Keratinocyte (primary cell): ENCODE data around the gene RING1. TPM values are rescaled to one million over a fixed set of nuclear protein-coding genes. Genes with fewer than 3 reads are reported as not detected.

Experiments used
- DNase-seq: peaks from one replicate; pipeline ENCODE4 v3.0.0-alpha.2; 2011; ENCODE audit warnings: low read depth, missing footprints, low spot score
- FAIRE-seq: peaks from 2 replicates; lab custom pipeline; 2011; peaks lifted over from hg19 to GRCh38; lab: Jason Lieb, UNC
- H2AFZ ChIP-seq: 2 replicates; pipeline ENCODE4 v1.6.0; 2012; ENCODE audit warnings: low read length, control low read depth, inconsistent platforms; ENCODE audit not compliant: control insufficient read depth
- H3K27ac ChIP-seq: 2 replicates; pipeline ENCODE4 v1.5.1; 2011; ENCODE audit warnings: low read length; ENCODE audit not compliant: control insufficient read depth, insufficient read depth
- H3K27me3 ChIP-seq: 3 replicates; pipeline ENCODE4 v1.6.0; 2011; ENCODE audit warnings: low read length; ENCODE audit not compliant: control insufficient read depth, insufficient read depth; ENCODE audit errors: extremely low read depth
- H3K36me3 ChIP-seq, 2 experiments: 2 replicates in 1 of 2; 3 replicates in 1 of 2; pipeline ENCODE4 v1.5.1; 2011; ENCODE audit warnings: low read length in 2 of 2, mild to moderate bottlenecking in 1 of 2; ENCODE audit not compliant: control insufficient read depth in 2 of 2, insufficient read depth in 2 of 2; ENCODE audit errors: extremely low read depth in 1 of 2
- H3K4me1 ChIP-seq: 3 replicates; pipeline ENCODE4 v1.5.1; 2011; ENCODE audit warnings: low read length; ENCODE audit not compliant: control insufficient read depth, insufficient read depth; ENCODE audit errors: extremely low read depth
- H3K4me2 ChIP-seq: 3 replicates; pipeline ENCODE4 v1.6.0; 2011; ENCODE audit warnings: low read depth, low read length; ENCODE audit not compliant: control insufficient read depth, insufficient read depth; ENCODE audit errors: extremely low read depth
- H3K4me3 ChIP-seq, 3 experiments: fragments of 200-600 bp in 1 of 3; sonication (generic) in 1 of 3; 2 replicates in 2 of 3; 3 replicates in 1 of 3; pipeline ENCODE4 v1.5.1; 2011 to 2016; ENCODE audit warnings: low read length in 3 of 3, mild to moderate bottlenecking in 3 of 3, control low read depth in 2 of 3, inconsistent platforms in 1 of 3, low read depth in 1 of 3, mixed read lengths in 1 of 3, mixed run types in 1 of 3, moderate library complexity in 1 of 3; ENCODE audit not compliant: control insufficient read depth in 2 of 3, insufficient read depth in 2 of 3; ENCODE audit errors: extremely low read depth in 1 of 3
- H3K79me2 ChIP-seq: 2 replicates; pipeline ENCODE4 v1.6.0; 2012; ENCODE audit warnings: low read length; ENCODE audit not compliant: control insufficient read depth, insufficient read depth
- H3K9ac ChIP-seq: 3 replicates; pipeline ENCODE4 v1.6.0; 2011; ENCODE audit warnings: low read length; ENCODE audit not compliant: control insufficient read depth, insufficient read depth; ENCODE audit errors: extremely low read depth
- H3K9me1 ChIP-seq: 3 replicates; pipeline ENCODE4 v1.6.0; 2011; ENCODE audit warnings: low read length; ENCODE audit not compliant: control insufficient read depth, insufficient read depth; ENCODE audit errors: extremely low read depth
- H3K9me3 ChIP-seq: 2 replicates; pipeline ENCODE4 v1.5.1; 2012; ENCODE audit warnings: low read depth, low read length; ENCODE audit not compliant: control insufficient read depth
- H4K20me1 ChIP-seq: 3 replicates; pipeline ENCODE4 v1.6.0; 2011; ENCODE audit warnings: low read length; ENCODE audit not compliant: control insufficient read depth, insufficient read depth; ENCODE audit errors: extremely low read depth
- EZH2 ChIP-seq: IDR thresholded peaks from one replicate; pipeline ENCODE4 v1.6.1; 2012; ENCODE audit warnings: inconsistent platforms, mild to moderate bottlenecking, low read length, moderate library complexity
- dilution Hi-C: fragments of 300-500 bp; cut with MboI; formaldehyde crosslinking; loops from one replicate; pipeline ENCODE4 v1.7.0; 2020; ENCODE audit warnings: low sequenced_read_pairs; ENCODE audit not compliant: extremely low pct_ligation_motif_present
- polyA plus RNA-seq, 5 experiments: library from polyadenylated mRNA; depleted of rRNA in 3 of 5; stranded (reverse) in 3 of 5; stranded (forward) in 1 of 5; unstranded in 1 of 5; fragments of >200 nt; gene quantifications; 1 replicate in 1 of 5; 2 replicates in 3 of 5; 3 replicates in 1 of 5; pipeline versions ENCODE4 v1.2.1 to v1.2.3, GENCODE V29; 2011 to 2012; ENCODE audit warnings: missing spikeins in 2 of 5, low read depth in 1 of 5, low replicate concordance in 1 of 5
- TF ChIP-seq, protein P1 (sequence below), 3 experiments: IDR thresholded peaks in 1 of 3; conservative IDR thresholded peaks in 1 of 3; optimal IDR thresholded peaks in 1 of 3; 2 replicates in 2 of 3; 3 replicates in 1 of 3; pipeline versions ENCODE3 to v1.5.1; 2011; ENCODE audit warnings: low read length in 3 of 3, mild to moderate bottlenecking in 3 of 3, moderate library complexity in 2 of 3, control low read depth in 1 of 3, inconsistent platforms in 1 of 3; ENCODE audit not compliant: insufficient read depth in 2 of 3; ENCODE audit errors: extremely low read depth in 1 of 3

The RING1 gene
- polyA plus RNA-seq, 1 donor (not counting 4 experiments of a cell fraction or from before 2014, with no cell fraction given), result 23.0 TPM

DNA sequence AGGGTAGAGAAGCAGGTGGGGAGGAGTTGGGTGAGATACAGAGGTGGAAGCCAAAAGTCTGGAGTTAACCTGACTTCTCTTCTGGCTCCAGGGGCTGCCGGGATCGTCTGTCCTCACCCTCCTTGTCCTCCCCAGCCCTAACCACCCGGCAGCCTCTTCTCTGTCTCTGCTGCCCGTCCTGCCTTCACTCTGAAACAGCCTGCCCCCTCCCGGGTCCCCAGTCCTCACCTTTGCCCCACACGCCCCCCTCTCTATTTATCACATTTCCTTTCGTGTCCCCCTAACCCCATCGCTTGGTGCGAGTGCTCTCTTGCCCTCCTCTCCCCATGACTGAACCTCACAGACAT lies 5.7 kb downstream of the RING1 start:
- DNase-seq, result no peak
- peak overlapping the region; percentile 82 for H3K4me2 ChIP-seq
- peak overlapping the region; percentile 77 for H2AFZ ChIP-seq
- peak overlapping the region in 1 of 3 experiments; percentile 61 for H3K4me3 ChIP-seq
- H3K9ac ChIP-seq, result no peak overlapping the region
- no peaks in the 10 kb centered on the region for H3K9me1 ChIP-seq
- no peaks in the 10 kb centered on the region for H4K20me1 ChIP-seq
- TF ChIP-seq, protein P1, sequence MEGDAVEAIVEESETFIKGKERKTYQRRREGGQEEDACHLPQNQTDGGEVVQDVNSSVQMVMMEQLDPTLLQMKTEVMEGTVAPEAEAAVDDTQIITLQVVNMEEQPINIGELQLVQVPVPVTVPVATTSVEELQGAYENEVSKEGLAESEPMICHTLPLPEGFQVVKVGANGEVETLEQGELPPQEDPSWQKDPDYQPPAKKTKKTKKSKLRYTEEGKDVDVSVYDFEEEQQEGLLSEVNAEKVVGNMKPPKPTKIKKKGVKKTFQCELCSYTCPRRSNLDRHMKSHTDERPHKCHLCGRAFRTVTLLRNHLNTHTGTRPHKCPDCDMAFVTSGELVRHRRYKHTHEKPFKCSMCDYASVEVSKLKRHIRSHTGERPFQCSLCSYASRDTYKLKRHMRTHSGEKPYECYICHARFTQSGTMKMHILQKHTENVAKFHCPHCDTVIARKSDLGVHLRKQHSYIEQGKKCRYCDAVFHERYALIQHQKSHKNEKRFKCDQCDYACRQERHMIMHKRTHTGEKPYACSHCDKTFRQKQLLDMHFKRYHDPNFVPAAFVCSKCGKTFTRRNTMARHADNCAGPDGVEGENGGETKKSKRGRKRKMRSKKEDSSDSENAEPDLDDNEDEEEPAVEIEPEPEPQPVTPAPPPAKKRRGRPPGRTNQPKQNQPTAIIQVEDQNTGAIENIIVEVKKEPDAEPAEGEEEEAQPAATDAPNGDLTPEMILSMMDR (optimal IDR thresholded peaks at IDR 0.05 in 1 of 3, IDR thresholded peaks at IDR 0.05 in 1 of 3, conservative IDR thresholded peaks at IDR 0.05 in 1 of 3; ENCODE audit: extremely low read depth in 1 of 3, insufficient read depth in 2 of 3, low read length in 3 of 3), result no peak
- TF ChIP-seq EZH2, result no peak
- dilution Hi-C loops, result no loop called here
- H3K36me3 ChIP-seq, result peaks cover 3 to 13% of the 10 kb centered on the region in 2 experiments
- H3K9me3 ChIP-seq, result no peaks in the 10 kb centered on the region
- H3K27me3 ChIP-seq, result no peaks in the 10 kb centered on the region
- no peak for FAIRE-seq
- no peaks in the 10 kb centered on the region for H3K79me2 ChIP-seq
- H3K27ac ChIP-seq, result no peak overlapping the region
- peaks cover 29% of the 10 kb centered on the region for H3K4me1 ChIP-seq

GRCh38 chr6:33215271-33216116 lies 7.2 kb downstream of the RING1 start:
- H4K20me1 ChIP-seq, result no peaks in the 10 kb centered on the region
- H3K9me3 ChIP-seq, result no peaks in the 10 kb centered on the region
- no peaks in the 10 kb centered on the region for H3K27me3 ChIP-seq
- no peak for DNase-seq
- H3K9ac ChIP-seq, result no peak overlapping the region
- no peak overlapping the region for H3K27ac ChIP-seq
- peaks cover 2 to 4% of the 10 kb centered on the region in 2 experiments for H3K36me3 ChIP-seq
- no peak overlapping the region for H3K4me2 ChIP-seq
- FAIRE-seq, result no peak
- H3K9me1 ChIP-seq, result no peaks in the 10 kb centered on the region
- dilution Hi-C loops, result no loop called here
- no peak overlapping the region for H2AFZ ChIP-seq
- no peak overlapping the region for H3K4me3 ChIP-seq
- peaks cover 28% of the 10 kb centered on the region for H3K4me1 ChIP-seq
- H3K79me2 ChIP-seq, result no peaks in the 10 kb centered on the region
- TF ChIP-seq EZH2, result no peak
- TF ChIP-seq, protein P1 (optimal IDR thresholded peaks at IDR 0.05 in 1 of 3, IDR thresholded peaks at IDR 0.05 in 1 of 3, conservative IDR thresholded peaks at IDR 0.05 in 1 of 3; ENCODE audit: extremely low read depth in 1 of 3, insufficient read depth in 2 of 3, low read length in 3 of 3), result no peak
